ENCODE data around the gene PTPRC. TPM values are rescaled to one million over a fixed set of nuclear protein-coding genes. Genes with fewer than 3 reads are reported as not detected.

PTPRC gene, protein sequence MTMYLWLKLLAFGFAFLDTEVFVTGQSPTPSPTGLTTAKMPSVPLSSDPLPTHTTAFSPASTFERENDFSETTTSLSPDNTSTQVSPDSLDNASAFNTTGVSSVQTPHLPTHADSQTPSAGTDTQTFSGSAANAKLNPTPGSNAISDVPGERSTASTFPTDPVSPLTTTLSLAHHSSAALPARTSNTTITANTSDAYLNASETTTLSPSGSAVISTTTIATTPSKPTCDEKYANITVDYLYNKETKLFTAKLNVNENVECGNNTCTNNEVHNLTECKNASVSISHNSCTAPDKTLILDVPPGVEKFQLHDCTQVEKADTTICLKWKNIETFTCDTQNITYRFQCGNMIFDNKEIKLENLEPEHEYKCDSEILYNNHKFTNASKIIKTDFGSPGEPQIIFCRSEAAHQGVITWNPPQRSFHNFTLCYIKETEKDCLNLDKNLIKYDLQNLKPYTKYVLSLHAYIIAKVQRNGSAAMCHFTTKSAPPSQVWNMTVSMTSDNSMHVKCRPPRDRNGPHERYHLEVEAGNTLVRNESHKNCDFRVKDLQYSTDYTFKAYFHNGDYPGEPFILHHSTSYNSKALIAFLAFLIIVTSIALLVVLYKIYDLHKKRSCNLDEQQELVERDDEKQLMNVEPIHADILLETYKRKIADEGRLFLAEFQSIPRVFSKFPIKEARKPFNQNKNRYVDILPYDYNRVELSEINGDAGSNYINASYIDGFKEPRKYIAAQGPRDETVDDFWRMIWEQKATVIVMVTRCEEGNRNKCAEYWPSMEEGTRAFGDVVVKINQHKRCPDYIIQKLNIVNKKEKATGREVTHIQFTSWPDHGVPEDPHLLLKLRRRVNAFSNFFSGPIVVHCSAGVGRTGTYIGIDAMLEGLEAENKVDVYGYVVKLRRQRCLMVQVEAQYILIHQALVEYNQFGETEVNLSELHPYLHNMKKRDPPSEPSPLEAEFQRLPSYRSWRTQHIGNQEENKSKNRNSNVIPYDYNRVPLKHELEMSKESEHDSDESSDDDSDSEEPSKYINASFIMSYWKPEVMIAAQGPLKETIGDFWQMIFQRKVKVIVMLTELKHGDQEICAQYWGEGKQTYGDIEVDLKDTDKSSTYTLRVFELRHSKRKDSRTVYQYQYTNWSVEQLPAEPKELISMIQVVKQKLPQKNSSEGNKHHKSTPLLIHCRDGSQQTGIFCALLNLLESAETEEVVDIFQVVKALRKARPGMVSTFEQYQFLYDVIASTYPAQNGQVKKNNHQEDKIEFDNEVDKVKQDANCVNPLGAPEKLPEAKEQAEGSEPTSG (N-terminal part only)
- not detected in 5 replicates for total RNA-seq (2022; extraction: Qiagen RNA extraction; ENCODE audit: low read depth)

DNA sequence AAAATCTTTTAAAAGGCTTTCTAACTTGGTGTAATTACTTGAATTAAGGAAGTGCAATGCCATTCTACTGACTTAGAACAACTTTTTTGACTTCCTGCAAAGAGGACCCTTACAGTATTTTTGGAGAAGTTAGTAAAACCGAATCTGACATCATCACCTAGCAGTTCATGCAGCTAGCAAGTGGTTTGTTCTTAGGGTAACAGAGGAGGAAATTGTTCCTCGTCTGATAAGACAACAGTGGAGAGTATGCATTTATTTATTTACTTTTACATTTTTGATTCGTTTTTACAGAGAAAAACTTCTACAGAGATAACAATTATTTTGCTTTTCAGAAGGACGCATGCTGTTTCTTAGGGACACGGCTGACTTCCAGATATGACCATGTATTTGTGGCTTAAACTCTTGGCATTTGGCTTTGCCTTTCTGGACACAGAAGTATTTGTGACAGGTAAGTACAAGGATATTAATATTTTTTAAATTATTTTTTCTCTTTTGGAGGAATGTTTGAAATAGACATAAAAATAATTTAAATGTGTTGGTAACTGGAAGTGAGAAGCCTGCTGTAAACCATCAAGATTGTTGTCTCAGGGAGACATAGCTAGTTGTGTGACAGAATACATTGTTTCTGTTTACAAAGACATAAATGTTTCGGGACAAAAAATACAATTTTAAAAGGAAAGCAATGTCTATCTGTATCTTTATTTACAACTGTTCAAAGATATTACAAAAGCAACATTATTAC lies at the start of gene PTPRC:
TSS of gene PTPRC (plus strand) at position 147 of the 742 bp plus-strand sequence. CDS start at position 376, 229 bp downstream.

Other genes starting within 250 kb of the PTPRC start
- gene ATP6V1G3, start 98.4 kb upstream of the PTPRC start, total RNA-seq (2022; extraction: Qiagen RNA extraction; ENCODE audit: low read depth): not detected in 5 replicates